AG10803 (cell line): ENCODE data around the gene ATP5F1D.

ENCODE experiments used
- DNase-seq: peaks from one replicate; pipeline ENCODE4 v3.0.0; 2010; ENCODE audit warnings: low read depth
- H3K4me3 ChIP-seq: 2 replicates; pipeline ENCODE4 v1.5.1; 2011; ENCODE audit warnings: mild to moderate bottlenecking, low read length, control low read depth
- CTCF ChIP-seq: conservative IDR thresholded peaks from 2 replicates; pipeline ENCODE4 v1.5.1; 2011; ENCODE audit warnings: mild to moderate bottlenecking, low read length, control low read depth, inconsistent platforms

ATP5F1D gene

GRCh38 chr19:1268226-1269064, 26.9 kb downstream of the ATP5F1D start:
- no peak for TF ChIP-seq CTCF
- DNase-seq, result no peak
- peak overlapping the region; percentile 31 for H3K4me3 ChIP-seq

GRCh38 chr19:1269065-1269477, 27.5 kb downstream of the ATP5F1D start, which contains the start of gene CIRBP:
Gene CIRBP, plus strand, starts transcription at chr19:1269332. Its CDS starts 1,602 bp downstream, at chr19:1270934.
- no peak for TF ChIP-seq CTCF
- H3K4me3 ChIP-seq, result peak within 1 kb of the TSS; percentile 94
- DNase-seq, result peak; percentile 99

- DNase-seq, result peak; percentile 91
These were observed 28.1 kb downstream of the ATP5F1D start for GRCh38 chr19:1269478-1270212.

GRCh38 chr19:1270213-1270853, 28.8 kb downstream of the ATP5F1D start:
- no peak for DNase-seq
- TF ChIP-seq CTCF, result no peak
- peak overlapping the region; percentile 94 for H3K4me3 ChIP-seq

More at GRCh38 chr19:1269478-1270212, 28.1 kb downstream of the ATP5F1D start:
- peak; percentile 12; the same call in 1 of the 2 replicates for TF ChIP-seq CTCF
- H3K4me3 ChIP-seq, result peak overlapping the region; percentile 94

GRCh38 chr19:1270854-1271527, 29.4 kb downstream of the ATP5F1D start:
- H3K4me3 ChIP-seq, result peak overlapping the region; percentile 94
- TF ChIP-seq CTCF, result no peak
- DNase-seq, result no peak

- TF ChIP-seq CTCF, result no peak
- DNase-seq, result no peak
- peak overlapping the region; percentile 94 for H3K4me3 ChIP-seq
These were observed 30.2 kb downstream of the ATP5F1D start for GRCh38 chr19:1271528-1272422.
